H9 (cell line): Measurements from ENCODE around the gene GRIK3. TPM values are rescaled to one million over a fixed set of nuclear protein-coding genes. Genes with fewer than 3 reads are reported as not detected.

Experiments
- DNase-seq: peaks from one replicate; pipeline ENCODE4 v3.0.0-alpha.2; 2017
- H2AFZ ChIP-seq: one replicate; pipeline ENCODE4 v1.6.1; 2013; ENCODE audit warnings: mild to moderate bottlenecking, low read length, control low read depth, moderate library complexity
- H2AK5ac ChIP-seq: 2 replicates; pipeline ENCODE4 v1.6.1; 2013; ENCODE audit warnings: low read length, control low read depth, mixed read lengths; ENCODE audit not compliant: insufficient read length
- H2BK120ac ChIP-seq: one replicate; pipeline ENCODE4 v1.6.1; 2013; ENCODE audit warnings: low read depth, mild to moderate bottlenecking, low read length, control low read depth, inconsistent platforms; ENCODE audit not compliant: poor library complexity, severe bottlenecking
- H2BK12ac ChIP-seq: 2 replicates; pipeline ENCODE4 v1.6.1; 2013; ENCODE audit warnings: low read length, control low read depth, mixed read lengths, low read depth; ENCODE audit not compliant: insufficient read length
- H2BK15ac ChIP-seq: 2 replicates; pipeline ENCODE4 v1.6.1; 2013; ENCODE audit warnings: low read depth, low read length, control low read depth
- H2BK20ac ChIP-seq: one replicate; pipeline ENCODE4 v1.6.1; 2013; ENCODE audit warnings: low read depth, mild to moderate bottlenecking, low read length, control low read depth, inconsistent platforms; ENCODE audit not compliant: poor library complexity, severe bottlenecking
- H2BK5ac ChIP-seq: 2 replicates; pipeline ENCODE4 v1.6.1; 2013; ENCODE audit warnings: low read length, control low read depth, mixed read lengths; ENCODE audit not compliant: insufficient read length
- H3K14ac ChIP-seq: 2 replicates; pipeline ENCODE4 v1.6.1; 2013; ENCODE audit warnings: low read length, control low read depth; ENCODE audit not compliant: insufficient read depth
- H3K18ac ChIP-seq: 2 replicates; pipeline ENCODE4 v1.6.1; 2013; ENCODE audit warnings: low read depth, mild to moderate bottlenecking, mixed read lengths, low read length, control low read depth; ENCODE audit not compliant: insufficient read length
- H3K23ac ChIP-seq: 2 replicates; pipeline ENCODE4 v1.6.1; 2013; ENCODE audit warnings: low read length, control low read depth, mixed read lengths, low read depth; ENCODE audit not compliant: insufficient read length
- H3K23me2 ChIP-seq: 2 replicates; pipeline ENCODE4 v1.6.1; 2013; ENCODE audit warnings: low read depth, mild to moderate bottlenecking, mixed read lengths, low read length, control low read depth; ENCODE audit not compliant: insufficient read length, poor library complexity, severe bottlenecking
- H3K27ac ChIP-seq: 2 replicates; pipeline ENCODE4 v1.5.1; 2013; ENCODE audit warnings: low read length, control low read depth, mixed read lengths, low read depth; ENCODE audit not compliant: insufficient read length
- H3K27me3 ChIP-seq: 2 replicates; pipeline ENCODE4 v1.6.1; 2013; ENCODE audit warnings: low read length, control low read depth, inconsistent platforms; ENCODE audit not compliant: insufficient read depth
- H3K4ac ChIP-seq: 2 replicates; pipeline ENCODE4 v1.6.1; 2013; ENCODE audit warnings: low read depth, mild to moderate bottlenecking, control low read depth, inconsistent platforms, low read length, moderate library complexity
- H3K4me1 ChIP-seq: 2 replicates; pipeline ENCODE4 v1.6.1; 2013; ENCODE audit warnings: low read length, control low read depth, inconsistent platforms; ENCODE audit not compliant: insufficient read depth
- H3K4me2 ChIP-seq: 2 replicates; pipeline ENCODE4 v1.6.1; 2013; ENCODE audit warnings: low read length, control low read depth, mixed read lengths; ENCODE audit not compliant: insufficient read length, insufficient read depth
- H3K56ac ChIP-seq: 2 replicates; pipeline ENCODE4 v1.6.1; 2013; ENCODE audit warnings: low read depth, mild to moderate bottlenecking, mixed read lengths, low read length, control low read depth; ENCODE audit not compliant: insufficient read length
- H3K79me1 ChIP-seq: 2 replicates; pipeline ENCODE4 v1.6.1; 2013; ENCODE audit warnings: low read depth, mild to moderate bottlenecking, moderate library complexity, low read length, control low read depth, inconsistent platforms; ENCODE audit not compliant: insufficient read depth, poor library complexity, severe bottlenecking
- H3K79me2 ChIP-seq: 2 replicates; pipeline ENCODE4 v1.6.1; 2013; ENCODE audit warnings: low read length, control low read depth, inconsistent platforms; ENCODE audit not compliant: insufficient read depth
- H3K9ac ChIP-seq: 2 replicates; pipeline ENCODE4 v1.6.1; 2013; ENCODE audit warnings: low read length, control low read depth, mixed read lengths; ENCODE audit not compliant: insufficient read length; ENCODE audit errors: extremely low read depth
- H3K9me3 ChIP-seq: one replicate; pipeline ENCODE4 v1.6.1; 2013; ENCODE audit warnings: low read depth, low read length, inconsistent platforms; ENCODE audit not compliant: control insufficient read depth
- H3T11ph ChIP-seq: one replicate; pipeline ENCODE4 v1.6.1; 2013; ENCODE audit warnings: mild to moderate bottlenecking, low read length, control low read depth, inconsistent platforms
- H4K20me1 ChIP-seq: one replicate; pipeline ENCODE4 v1.6.1; 2013; ENCODE audit not compliant: control insufficient read depth, insufficient read length, insufficient read depth
- H4K5ac ChIP-seq: 2 replicates; pipeline ENCODE4 v1.6.1; 2013; ENCODE audit warnings: low read depth, mild to moderate bottlenecking, mixed read lengths, low read length, control low read depth; ENCODE audit not compliant: insufficient read length
- H4K8ac ChIP-seq: replicated peaks from 2 replicates; pipeline ENCODE4 v1.6.1; 2013; ENCODE audit warnings: low read length, control low read depth, mixed read lengths, low read depth; ENCODE audit not compliant: insufficient read length
- H4K91ac ChIP-seq: 2 replicates; pipeline ENCODE4 v1.6.1; 2013; ENCODE audit warnings: low read depth, mild to moderate bottlenecking, moderate library complexity, mixed read lengths, low read length, control low read depth; ENCODE audit not compliant: insufficient read length
- H3K27ac Mint-ChIP-seq, 3 experiments: 2 replicates in 2 of 3; 3 replicates in 1 of 3; pipeline ENCODE4 v1.8.0; 2020 to 2021; ENCODE audit warnings: mixed read lengths in 3 of 3, mild to moderate bottlenecking in 1 of 3, moderate library complexity in 1 of 3
- H3K27me3 Mint-ChIP-seq: 2 replicates; pipeline ENCODE4 v1.8.0; 2021; ENCODE audit warnings: low read depth, mild to moderate bottlenecking, moderate library complexity, mixed read lengths
- H3K36me3 Mint-ChIP-seq, 3 experiments: 2 replicates in 2 of 3; 3 replicates in 1 of 3; pipeline ENCODE4 v1.8.0; 2020 to 2021; ENCODE audit warnings: low read depth in 3 of 3, mixed read lengths in 3 of 3; ENCODE audit not compliant: insufficient read depth in 1 of 3
- H3K4me1 Mint-ChIP-seq, 2 experiments: 2 replicates each; pipeline ENCODE4 v1.8.0; 2020; ENCODE audit warnings: mixed read lengths in 2 of 2
- H3K4me3 Mint-ChIP-seq, 2 experiments: 2 replicates in 1 of 2; 3 replicates in 1 of 2; pipeline ENCODE4 v1.8.0; 2020 to 2021; ENCODE audit warnings: mild to moderate bottlenecking in 2 of 2, mixed read lengths in 2 of 2, moderate library complexity in 1 of 2
- H3K9me3 Mint-ChIP-seq, 2 experiments: 2 replicates in 1 of 2; 3 replicates in 1 of 2; pipeline ENCODE4 v1.8.0; 2020; ENCODE audit warnings: mild to moderate bottlenecking in 2 of 2, mixed read lengths in 2 of 2, moderate library complexity in 1 of 2
- WGBS: extraction: QIAGEN DNeasy Blood & Tissue Kit; methylation state at CpG from one replicate; pipeline ENCODE4 v1.1.7; 2013; ENCODE audit warnings: missing lambda C conversion rate, low lambda C conversion rate, mixed read lengths; ENCODE audit not compliant: insufficient read length; ENCODE audit errors: extremely low coverage; 5-methylcytosine and 5-hydroxymethylcytosine counted together
- total RNA-seq: library from RNA; stranded (reverse); gene quantifications from 2 replicates; pipeline ENCODE4 v1.2.1, GENCODE V29; 2021
- TF ChIP-seq, protein P1 (sequence below): fragments of 200-600 bp; sonication (generic); conservative IDR thresholded peaks from 3 replicates; pipeline ENCODE4 v1.8.0; 2021; ENCODE audit warnings: antibody characterized with exemption, mild to moderate bottlenecking

Gene GRIK3
- total RNA-seq, 1 experiment from 2014 or later: 1.7 TPM

DNA sequence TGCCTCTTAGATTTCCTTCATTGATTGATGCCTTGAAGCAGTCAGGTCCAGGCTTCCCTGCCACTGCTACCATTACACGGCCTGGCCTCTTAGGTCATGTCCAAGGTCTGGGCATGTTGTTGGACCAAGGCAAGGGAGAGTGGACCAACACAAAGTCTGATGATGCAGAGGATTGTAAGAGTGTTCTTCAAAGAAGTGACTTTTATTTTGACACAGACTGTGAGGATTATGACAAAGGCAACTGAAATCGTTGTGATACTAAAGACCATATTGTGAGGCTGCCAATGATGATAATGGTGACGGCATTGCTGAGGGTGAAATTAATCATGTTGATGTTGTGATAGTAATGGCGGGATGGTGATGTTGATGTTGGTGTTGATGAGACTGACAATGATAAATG lies 149.5 kb downstream of the GRIK3 start:
- Mint-ChIP-seq H3K36me3 (no peaks in the 10 kb centered on the region; a peak in 1 of 7 replicates), H3K4me3 (no peak overlapping the region), H3K9me3 (no peaks in the 10 kb centered on the region), H3K27me3 (peaks cover 3% of the 10 kb centered on the region), H3K27ac (no peak overlapping the region), H3K4me1 (no peaks in the 10 kb centered on the region)
- H2AK5ac ChIP-seq: no peak overlapping the region
- no peaks in the 10 kb centered on the region for H3K4me1 ChIP-seq
- H3K23me2 ChIP-seq: no peaks in the 10 kb centered on the region
- no peak overlapping the region for H3K9ac ChIP-seq
- H3K14ac ChIP-seq: no peak overlapping the region
- H3K79me2 ChIP-seq: no peaks in the 10 kb centered on the region
- no peak overlapping the region for H2BK20ac ChIP-seq
- H3K27ac ChIP-seq: no peak overlapping the region
- H3K23ac ChIP-seq: no peak overlapping the region
- H4K91ac ChIP-seq: no peak overlapping the region
- H3K4me2 ChIP-seq: no peak overlapping the region
- no peak overlapping the region for H3K56ac ChIP-seq
- no peaks in the 10 kb centered on the region for H4K20me1 ChIP-seq
- H3K27me3 ChIP-seq: no peaks in the 10 kb centered on the region
- H2AFZ ChIP-seq: no peak overlapping the region
- H3K79me1 ChIP-seq: no peaks in the 10 kb centered on the region
- H2BK5ac ChIP-seq: no peak overlapping the region
- no peak overlapping the region for H2BK120ac ChIP-seq
- H3K18ac ChIP-seq: no peak overlapping the region
- peak; percentile 3 for DNase-seq
- no peak overlapping the region for H2BK12ac ChIP-seq
- H2BK15ac ChIP-seq: no peak overlapping the region
- no peak overlapping the region for H3K4ac ChIP-seq
- TF ChIP-seq, protein P1, sequence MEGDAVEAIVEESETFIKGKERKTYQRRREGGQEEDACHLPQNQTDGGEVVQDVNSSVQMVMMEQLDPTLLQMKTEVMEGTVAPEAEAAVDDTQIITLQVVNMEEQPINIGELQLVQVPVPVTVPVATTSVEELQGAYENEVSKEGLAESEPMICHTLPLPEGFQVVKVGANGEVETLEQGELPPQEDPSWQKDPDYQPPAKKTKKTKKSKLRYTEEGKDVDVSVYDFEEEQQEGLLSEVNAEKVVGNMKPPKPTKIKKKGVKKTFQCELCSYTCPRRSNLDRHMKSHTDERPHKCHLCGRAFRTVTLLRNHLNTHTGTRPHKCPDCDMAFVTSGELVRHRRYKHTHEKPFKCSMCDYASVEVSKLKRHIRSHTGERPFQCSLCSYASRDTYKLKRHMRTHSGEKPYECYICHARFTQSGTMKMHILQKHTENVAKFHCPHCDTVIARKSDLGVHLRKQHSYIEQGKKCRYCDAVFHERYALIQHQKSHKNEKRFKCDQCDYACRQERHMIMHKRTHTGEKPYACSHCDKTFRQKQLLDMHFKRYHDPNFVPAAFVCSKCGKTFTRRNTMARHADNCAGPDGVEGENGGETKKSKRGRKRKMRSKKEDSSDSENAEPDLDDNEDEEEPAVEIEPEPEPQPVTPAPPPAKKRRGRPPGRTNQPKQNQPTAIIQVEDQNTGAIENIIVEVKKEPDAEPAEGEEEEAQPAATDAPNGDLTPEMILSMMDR: no peak
- no CpG with 5 or more reads among the region's 4 CpGs for WGBS
- H4K5ac ChIP-seq: no peak overlapping the region
- no peaks in the 10 kb centered on the region for H3K9me3 ChIP-seq
- no peak overlapping the region for H3T11ph ChIP-seq
- H4K8ac ChIP-seq: no peak overlapping the region
